ENCODE results near the gene CFAP157. TPM values are rescaled to one million over a fixed set of nuclear protein-coding genes. Genes with fewer than 3 reads are reported as not detected.

CFAP157 gene
- 0.05 to 0.08 TPM in 2 of 5 replicates, not detected in the others for total RNA-seq (2022; extraction: Qiagen RNA extraction; ENCODE audit: low read depth)

DNA sequence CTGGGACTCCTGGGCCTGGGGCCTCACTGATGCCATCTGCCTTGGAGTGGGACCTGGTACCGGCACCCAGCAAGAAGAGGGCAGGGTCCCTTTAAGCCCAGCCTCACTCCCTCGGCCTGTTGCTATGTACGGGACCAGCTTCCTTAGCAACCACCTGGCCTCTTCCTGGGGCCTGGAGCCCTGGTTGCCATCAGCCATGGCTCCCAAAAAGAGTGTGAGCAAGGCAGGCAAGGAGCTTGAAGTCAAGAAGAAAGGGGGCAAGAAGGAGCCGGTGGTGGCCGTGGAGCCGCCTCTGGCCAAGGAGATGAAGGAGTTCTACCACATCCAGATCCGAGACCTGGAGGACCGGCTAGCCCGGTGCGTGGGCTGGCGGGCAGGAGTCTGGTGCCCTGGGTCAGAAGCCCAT is at the start of gene CFAP157:
CFAP157 (plus strand) TSS at position 153 of the 406 bp plus-strand sequence; CDS start at position 197, 44 bp downstream.

GRCh38 chr9:127715470-127716337 is 8.9 kb downstream of the CFAP157 start, which contains the start of the genes PTRH1 and TTC16:
Gene PTRH1 (minus strand): TSS chr9:127715663. CDS start chr9:127715639, 24 bp downstream.
Gene TTC16 (plus strand): TSS chr9:127716079. CDS start chr9:127716146, 67 bp downstream.

GRCh38 chr9:127734747-127735529 is 28.1 kb downstream of the CFAP157 start, which contains the start of gene TOR2A:
Gene TOR2A (minus strand): TSS chr9:127735294. CDS start chr9:127735270, 24 bp downstream.

Other genes with a start within 250 kb of the CFAP157 start
- gene STXBP1, start 94.7 kb upstream of the CFAP157 start, total RNA-seq (2022; extraction: Qiagen RNA extraction; ENCODE audit: low read depth) = 14.6 to 18.4 TPM (median 16.5 TPM) in 5 replicates
- 10.5 to 19.8 TPM (median 16.4 TPM) in 5 replicates for gene PTRH1, start 8.7 kb downstream of the CFAP157 start, total RNA-seq (2022; extraction: Qiagen RNA extraction; ENCODE audit: low read depth)
- not detected in 5 replicates for gene TTC16, start 9.1 kb downstream of the CFAP157 start, total RNA-seq (2022; extraction: Qiagen RNA extraction; ENCODE audit: low read depth)
- 8.7 to 13.9 TPM (median 11.9 TPM) in 5 replicates for gene TOR2A, start 28.3 kb downstream of the CFAP157 start, total RNA-seq (2022; extraction: Qiagen RNA extraction; ENCODE audit: low read depth)
- gene SH2D3C, start 71.7 kb downstream of the CFAP157 start, total RNA-seq (2022; extraction: Qiagen RNA extraction; ENCODE audit: low read depth) = 0.06 to 0.11 TPM (median 0.07 TPM) in 3 of 5 replicates, not detected in the others
- gene CDK9, start 79.0 kb downstream of the CFAP157 start, total RNA-seq (2022; extraction: Qiagen RNA extraction; ENCODE audit: low read depth) = 43.9 to 50.4 TPM (median 47.9 TPM) in 5 replicates
- 45.7 to 54.1 TPM (median 47.8 TPM) in 5 replicates for gene FPGS, start 95.9 kb downstream of the CFAP157 start, total RNA-seq (2022; extraction: Qiagen RNA extraction; ENCODE audit: low read depth)
- gene ENG, start 147.7 kb downstream of the CFAP157 start, total RNA-seq (2022; extraction: Qiagen RNA extraction; ENCODE audit: low read depth) = 0.07 to 0.37 TPM (median 0.26 TPM) in 5 replicates
- gene AK1, start 170.7 kb downstream of the CFAP157 start, total RNA-seq (2022; extraction: Qiagen RNA extraction; ENCODE audit: low read depth) = 41.2 to 86.8 TPM (median 75.7 TPM) in 5 replicates
- 22.7 to 27.9 TPM (median 24.1 TPM) in 5 replicates for gene ST6GALNAC6, start 192.6 kb downstream of the CFAP157 start, total RNA-seq (2022; extraction: Qiagen RNA extraction; ENCODE audit: low read depth)
- gene ST6GALNAC4, start 210.1 kb downstream of the CFAP157 start, total RNA-seq (2022; extraction: Qiagen RNA extraction; ENCODE audit: low read depth) = 16.1 to 28.2 TPM (median 22.0 TPM) in 5 replicates
- 0.90 to 2.9 TPM (median 1.1 TPM) in 5 replicates for gene PIP5KL1, start 223.8 kb downstream of the CFAP157 start, total RNA-seq (2022; extraction: Qiagen RNA extraction; ENCODE audit: low read depth)
- 35.4 to 48.4 TPM (median 47.7 TPM) in 5 replicates for gene DPM2, start 230.9 kb downstream of the CFAP157 start, total RNA-seq (2022; extraction: Qiagen RNA extraction; ENCODE audit: low read depth)